ENCODE data around the gene NEU2.

Gene NEU2

DNA sequence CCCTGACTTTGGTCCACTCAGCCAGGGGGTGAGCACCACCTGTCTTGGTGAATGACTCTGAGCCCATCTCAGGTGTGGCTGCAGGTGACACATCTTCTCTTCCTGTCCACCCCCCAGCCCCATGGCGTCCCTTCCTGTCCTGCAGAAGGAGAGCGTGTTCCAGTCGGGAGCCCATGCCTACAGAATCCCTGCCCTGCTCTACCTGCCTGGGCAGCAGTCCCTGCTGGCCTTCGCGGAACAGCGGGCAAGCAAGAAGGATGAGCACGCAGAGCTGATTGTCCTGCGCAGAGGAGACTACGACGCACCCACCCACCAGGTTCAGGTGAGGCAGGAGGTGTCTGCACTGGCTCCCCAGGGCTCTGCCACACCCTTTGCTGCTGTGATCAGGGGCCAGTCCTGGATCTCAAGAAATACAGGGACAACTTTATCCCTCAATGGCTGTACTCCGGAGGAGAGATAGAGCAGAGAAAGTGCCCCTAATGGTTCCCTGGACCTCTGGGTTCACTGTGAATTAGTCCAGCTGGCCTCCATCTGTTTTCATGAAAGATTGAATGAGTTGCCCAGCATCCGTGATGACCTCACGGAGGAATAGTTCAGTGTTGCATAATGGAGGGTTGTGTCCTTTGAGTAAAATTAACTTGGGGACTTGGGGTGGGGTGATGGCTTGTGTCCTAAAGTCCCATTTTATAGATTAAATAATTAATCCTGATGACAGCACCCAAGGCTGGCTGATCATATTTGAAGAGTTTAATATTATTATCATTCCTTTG lies at the start of gene NEU2:
NEU2 (plus strand) TSS at position 122 of the 770 bp plus-strand sequence; CDS start at position 122, 0 bp downstream.
- DNase-seq (ENCODE audit: low read depth, low spot score): no peak

DNA sequence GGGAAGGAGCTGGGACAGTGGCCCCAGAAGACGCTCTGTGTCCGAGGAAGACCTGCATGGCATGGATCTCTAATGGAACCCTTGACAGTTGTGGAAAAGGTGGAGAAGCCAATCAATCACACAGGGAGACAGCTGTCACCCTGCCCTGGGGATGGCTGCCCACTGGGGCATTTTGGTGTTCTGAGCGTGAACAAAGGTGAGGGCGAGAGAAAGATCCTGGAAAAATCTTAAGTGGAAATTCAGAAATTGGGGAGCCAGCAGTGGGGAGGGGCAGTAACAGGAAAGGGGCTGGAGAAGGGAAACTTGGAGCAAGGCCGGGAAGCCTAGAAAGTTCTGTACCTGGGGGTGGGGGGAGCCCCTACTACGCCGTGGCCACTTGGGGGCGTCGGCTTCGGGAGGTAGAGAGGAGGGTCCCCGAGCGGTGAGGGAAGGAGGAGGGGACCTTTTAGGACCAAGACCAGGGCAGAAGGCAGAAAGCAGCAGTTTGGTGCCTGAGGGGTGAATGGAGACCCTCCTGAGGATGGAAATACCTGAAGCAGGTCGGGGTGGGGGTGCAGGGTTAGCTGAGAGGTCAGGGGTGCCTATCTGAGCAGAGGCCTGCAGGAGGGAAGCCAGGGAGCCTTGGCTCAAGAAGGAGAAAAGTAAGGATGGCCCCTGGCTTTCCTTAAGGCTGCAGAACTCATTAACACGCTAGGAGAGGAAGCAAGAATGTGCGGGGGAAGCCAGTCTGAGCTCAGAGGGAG lies 49.4 kb upstream of the NEU2 start:
- DNase-seq (ENCODE audit: low read depth, low spot score): no peak

DNA sequence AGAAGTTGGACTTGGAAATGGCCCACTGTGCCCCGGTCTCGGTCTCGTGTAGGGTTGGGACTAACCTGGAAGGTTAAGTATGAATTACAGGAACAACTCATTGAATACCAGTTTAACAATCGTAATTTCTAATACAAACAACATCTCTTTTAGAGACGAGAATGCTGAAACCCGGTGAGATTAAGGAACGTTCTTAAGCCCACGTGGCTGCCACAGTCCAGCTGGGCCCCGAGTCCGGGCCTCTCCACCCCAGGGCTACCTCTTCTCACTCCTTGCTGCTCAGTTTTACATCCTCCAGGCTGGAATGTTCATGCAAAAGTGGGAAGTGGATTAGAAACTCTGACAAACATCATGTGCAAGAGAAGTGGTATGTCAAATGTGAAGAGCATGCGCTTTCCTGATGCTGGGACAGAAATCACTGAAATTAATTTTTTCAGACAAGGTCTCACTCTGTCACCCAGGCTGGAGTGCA lies 48.8 kb upstream of the NEU2 start:
- no peak for DNase-seq (ENCODE audit: low read depth, low spot score)

DNA sequence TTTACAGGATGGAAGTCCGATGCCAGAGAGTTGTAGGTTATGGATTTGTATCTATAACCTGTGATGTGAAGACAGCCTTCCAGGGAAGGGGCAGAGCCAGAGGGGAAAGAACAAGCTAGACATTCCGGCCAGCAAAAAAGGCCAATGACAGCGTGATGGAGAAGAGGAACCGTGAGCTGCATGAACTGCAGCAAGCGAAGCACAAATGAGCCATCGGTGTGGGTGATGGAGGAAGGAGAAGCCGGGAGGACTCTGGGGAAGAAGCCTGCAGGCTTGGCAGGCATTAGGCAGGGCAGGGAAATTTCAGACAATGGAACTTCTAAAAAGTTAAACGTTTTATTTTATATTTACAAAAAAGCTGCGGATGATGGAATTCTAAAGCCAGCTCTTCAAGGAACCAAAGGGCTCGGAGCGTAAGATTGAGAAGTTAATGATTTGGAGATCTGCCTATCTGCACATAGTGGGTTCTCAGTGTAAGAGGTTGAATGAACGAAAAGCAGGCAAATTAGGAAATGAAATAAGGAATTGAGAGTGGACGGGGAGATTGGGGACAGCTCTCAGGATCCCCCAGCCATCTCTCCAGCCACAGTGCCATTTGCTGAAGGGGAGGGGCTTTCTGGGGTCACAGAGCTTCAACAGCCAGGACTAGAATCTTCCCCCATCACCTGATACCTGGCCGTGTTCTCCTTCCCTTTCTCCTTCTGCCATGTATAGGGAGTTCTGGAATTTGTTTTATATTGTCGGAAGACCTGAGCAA lies 47.8 kb upstream of the NEU2 start:
- no peak for DNase-seq (ENCODE audit: low read depth, low spot score)

DNA sequence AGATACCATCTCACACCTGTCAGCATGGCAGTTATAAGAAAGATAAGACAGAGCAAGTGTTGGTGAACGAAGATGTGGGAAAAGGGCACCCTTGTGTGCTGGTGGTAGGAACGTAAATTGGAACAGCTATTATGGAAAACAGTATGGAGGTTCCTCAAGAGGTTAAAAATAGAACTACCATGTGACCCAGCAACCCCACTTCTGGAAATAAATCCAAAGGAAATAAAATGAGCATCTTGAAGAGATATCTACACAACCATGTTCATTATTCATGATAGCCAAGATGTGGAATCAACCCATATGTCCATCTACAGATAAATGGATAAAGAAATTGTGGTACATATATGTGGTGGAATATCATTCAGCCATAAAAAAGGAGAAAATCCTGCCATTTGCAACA lies 46.3 kb upstream of the NEU2 start:
- no peak for DNase-seq (ENCODE audit: low read depth, low spot score)

DNA sequence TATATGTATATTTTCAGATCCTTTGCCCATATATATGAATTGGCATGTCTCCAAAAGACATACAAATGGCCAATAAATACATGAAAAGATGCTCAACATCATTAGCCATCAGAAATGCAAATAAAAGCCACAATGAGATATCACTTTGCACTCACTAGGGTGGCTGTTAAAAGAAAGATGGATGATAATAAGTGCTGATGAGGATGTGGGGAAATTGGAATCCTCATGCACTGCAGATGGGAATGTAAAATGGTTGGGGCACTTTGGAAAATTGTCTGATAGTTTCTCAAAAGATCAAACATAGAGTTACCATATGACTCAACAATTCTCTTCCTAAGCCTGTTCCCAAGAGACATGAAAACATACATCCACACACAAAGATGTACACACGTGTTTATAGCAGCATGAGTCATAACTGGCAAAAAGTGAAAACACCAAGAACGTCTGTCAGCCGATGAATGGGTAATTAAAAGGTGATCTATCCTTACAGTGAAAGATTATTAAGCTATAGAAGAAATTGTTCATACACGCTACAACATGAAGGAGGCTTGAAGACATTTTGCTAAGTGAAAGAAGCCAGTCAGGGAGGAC lies 39.1 kb upstream of the NEU2 start:
- DNase-seq (ENCODE audit: low read depth, low spot score): no peak

DNA sequence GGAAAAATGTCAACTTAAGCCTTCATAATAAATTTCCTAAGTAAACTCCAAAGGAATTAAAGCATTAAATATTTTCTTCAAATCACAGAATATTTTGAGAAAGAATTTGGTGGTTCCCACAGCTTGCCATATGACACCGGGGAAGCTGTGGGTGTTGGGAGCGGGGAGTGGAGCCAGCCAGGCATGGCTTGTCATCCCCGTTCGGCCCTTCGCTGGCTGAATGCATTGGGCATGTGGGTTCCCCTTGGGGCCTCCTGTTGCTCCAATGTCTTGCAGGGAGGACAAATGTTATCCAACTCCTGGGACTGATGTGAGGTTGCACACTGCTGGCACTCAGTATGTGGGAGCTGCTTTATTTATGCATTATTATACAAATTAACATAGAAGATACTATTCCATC lies 38.0 kb upstream of the NEU2 start:
- no peak for DNase-seq (ENCODE audit: low read depth, low spot score)

DNA sequence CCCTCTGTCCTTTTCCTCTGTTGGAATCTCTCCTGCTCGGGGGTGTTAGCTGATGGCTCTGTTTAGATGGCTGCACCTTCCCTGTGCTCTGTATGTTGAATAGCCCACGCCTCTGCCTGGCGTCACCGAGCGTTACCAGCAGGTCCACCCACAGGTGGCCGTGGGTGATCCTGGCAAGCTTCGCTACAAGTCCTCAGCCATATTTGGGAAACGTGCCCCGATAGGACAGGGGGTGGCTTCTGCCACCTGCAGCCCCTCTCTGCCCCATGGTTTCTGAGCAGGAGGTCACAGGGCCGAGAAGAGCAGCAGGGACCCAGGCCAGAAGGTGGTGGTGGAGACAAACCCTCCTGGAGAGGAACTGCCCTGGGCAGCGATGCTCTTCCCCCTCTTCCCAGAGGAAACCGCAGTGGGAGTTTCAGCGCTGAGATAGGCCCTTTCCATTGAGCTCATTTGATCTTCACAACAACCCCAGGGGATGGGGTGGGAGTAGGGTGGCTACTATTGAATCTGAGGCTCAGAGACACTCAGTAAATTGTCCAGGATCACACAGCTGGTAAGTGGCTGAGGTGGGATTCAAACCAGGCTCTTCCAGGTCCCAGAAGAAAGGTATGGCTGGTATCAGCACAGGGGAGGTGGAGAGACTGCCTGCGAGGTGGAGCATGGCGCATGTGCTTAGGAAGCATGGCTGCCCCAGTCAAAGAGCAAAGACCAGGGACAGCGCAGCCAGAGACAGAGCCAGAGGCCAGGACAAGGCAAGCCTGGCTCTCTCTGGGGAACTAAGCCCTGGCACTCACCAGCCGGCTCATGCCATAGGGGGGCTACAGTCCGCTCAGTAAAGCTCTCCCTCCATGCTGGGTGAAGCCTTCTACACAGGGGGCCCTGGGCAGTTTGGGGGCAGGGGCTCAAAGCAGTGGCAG lies 34.5 kb upstream of the NEU2 start:
- no peak for DNase-seq (ENCODE audit: low read depth, low spot score)

DNA sequence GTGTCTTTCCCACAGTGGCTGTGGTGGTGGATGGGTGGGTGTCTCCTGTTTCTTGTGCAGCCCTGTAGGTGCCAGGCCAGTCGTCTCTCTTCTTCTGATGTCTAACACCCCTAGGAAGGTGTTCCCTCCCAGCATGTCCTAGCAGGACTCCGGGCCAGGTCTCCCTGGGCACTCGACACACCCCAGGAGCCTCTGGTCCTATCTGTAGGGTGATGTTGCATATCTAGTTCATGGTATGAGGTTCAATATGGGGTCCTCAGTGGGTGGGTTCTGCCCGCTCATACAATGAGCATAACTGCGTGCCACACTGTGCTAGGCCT lies 33.8 kb upstream of the NEU2 start:
- DNase-seq (ENCODE audit: low read depth, low spot score): no peak

DNA sequence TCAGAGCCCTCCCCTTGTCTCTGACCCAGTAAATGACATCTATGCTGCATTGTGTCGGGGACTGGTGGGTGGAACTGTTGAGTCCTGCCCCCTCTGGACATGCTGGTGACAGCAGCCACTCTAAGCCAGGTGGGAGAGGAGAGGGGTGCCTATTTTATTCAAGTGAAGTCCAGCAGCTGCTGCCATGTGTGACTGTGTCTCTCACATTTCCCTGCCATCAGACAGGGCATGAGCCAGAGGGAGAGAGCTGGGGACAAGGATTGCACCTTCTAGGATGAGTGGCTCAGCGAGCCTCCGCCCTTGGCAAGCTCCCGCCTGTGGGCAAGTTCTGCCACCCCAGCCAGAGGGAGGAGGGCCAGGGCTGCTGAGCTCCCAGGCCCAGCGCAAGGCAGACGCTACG lies 33.1 kb upstream of the NEU2 start:
- DNase-seq (ENCODE audit: low read depth, low spot score): no peak

DNA sequence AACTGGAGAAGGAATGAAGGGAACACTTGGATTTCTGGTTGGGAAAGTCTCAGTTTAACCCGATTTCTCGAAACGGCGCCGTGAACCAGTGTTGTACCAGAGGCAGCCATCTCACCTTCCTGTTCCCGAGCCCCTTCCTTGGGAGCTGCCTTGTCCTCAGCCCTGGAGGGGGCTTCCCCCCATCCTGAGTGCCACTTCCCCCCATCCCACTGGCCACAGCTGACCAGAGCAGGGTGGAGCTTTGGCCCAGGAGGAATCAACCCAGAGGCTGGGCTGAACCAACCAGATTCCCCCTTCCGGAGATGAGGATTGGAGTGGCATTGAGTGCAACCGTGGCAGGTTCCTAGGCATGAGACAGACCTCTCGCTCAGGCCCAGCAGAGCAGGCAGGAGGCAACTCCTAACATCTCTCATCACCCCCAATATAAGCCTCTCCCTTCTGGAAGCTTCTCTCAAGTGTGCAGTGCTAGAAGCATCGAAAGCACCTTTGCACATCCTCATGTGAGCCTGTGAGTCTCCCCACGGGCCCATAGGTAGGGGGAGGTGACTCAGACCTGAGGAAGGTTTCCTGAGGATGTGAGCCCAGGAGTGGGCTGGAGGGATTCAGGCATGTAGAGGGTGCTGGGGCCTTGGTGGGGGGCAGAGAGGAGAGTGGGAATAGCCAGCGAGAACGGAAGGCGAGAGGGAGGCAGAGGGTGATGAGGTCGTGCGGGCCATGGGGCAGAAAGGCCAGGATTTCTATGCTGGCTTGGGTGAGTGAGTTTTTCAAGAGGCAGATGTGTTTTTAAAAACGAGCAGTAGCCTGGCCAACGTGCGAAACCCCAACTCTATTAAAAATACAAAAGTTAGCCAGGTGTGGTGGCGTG lies 31.4 kb upstream of the NEU2 start:
- no peak for DNase-seq (ENCODE audit: low read depth, low spot score)

DNA sequence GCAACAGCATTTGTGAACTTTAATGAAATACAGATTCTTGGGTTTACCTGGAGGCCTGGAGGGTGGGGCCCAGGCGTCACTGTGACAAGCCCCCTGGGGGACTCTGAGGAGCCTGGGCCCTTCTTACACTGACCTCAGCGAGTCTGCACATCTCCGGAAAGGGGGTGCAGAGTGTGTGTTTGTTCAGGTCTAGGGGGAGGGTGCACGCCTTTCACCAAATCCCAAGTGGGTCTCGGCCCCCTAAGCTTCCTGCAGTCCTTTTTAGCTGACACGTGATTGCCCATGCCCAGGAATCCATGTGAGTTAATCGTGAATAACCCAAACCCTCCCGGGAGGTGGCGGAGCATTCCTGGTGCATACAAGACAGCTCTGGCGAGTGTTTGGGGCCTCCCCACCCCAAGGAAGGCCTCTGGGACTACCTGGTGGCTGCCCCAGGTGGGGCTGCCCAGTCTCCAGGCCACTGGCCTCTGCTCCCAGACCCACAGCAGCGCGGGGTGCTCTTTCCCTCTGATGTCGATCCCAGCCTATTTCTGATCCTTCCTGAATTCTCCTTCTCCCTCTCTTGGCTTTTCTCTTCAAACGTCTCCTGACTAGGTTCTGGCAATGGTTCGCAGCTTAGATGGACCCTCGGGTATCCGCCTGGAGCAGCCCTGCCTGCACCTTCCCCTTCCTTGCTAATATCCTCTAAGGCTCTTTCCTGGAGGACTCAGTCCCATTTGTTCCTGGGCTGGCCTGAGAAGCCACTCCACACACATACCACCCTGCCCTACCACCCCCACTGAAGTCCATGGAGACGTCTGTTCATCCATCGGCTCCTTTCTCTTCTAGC lies 29.4 kb upstream of the NEU2 start:
- no peak for DNase-seq (ENCODE audit: low read depth, low spot score)

DNA sequence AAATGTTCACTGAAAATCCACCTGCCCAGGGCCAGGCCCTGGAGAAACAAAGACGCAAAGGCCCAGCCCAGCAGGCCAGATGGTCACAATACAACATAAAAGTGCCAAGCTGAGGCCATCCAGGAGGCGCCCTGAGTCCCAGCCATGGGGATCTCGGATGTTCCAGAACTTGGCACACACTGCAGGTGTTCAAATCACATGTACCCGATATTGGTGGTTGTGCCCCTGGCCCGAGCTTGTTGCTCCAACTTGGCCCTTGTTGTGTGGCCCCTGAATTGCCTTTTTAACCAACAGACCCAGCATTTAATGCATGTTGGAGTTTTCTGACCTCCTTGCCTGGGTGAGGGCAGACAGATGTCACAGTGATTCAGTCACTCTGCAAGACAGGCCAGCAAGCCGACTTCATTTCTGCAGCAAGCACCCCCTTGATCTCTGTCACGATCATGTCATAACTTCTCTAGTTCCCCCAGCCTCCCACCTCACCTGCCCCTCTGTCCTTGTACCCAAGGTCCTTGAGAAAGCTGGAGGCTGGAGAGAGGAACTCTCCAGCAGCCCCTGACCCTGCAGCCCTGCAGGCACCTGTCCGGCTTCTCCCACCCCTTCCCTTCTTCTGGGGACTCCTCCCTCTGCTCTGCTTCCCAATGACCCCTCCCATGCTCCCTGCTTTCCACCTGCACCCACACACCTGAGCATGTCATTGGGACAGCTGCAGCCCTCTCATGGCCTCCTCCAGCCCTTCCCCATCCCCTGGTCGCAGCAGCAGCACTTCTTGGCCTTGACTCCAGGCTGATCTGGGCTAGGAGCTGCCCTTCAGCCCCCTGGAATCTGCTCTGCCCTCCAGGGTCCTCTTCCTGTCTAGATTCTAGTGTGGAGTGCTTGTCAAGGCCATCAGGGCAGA lies 28.6 kb upstream of the NEU2 start:
- DNase-seq (ENCODE audit: low read depth, low spot score): no peak

DNA sequence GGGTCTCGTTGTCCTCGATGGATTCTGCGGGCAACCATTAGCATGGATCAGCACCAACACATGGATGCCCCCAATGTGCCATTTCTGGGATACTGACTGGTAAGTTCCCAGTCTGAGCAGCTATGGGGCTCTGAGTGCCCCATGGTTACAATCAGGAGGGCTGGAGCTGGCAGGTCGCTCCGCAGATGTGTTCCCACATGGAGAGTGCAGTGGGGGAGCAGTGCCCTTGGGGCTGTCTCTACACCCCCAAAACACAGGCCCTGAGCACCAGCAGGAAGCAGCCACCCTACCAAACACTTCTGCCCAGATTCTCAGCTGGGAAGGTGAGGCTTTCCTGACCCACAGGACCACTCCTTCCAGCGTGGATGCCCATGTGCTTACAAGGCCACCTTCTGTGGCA lies 27.4 kb upstream of the NEU2 start:
- no peak for DNase-seq (ENCODE audit: low read depth, low spot score)

DNA sequence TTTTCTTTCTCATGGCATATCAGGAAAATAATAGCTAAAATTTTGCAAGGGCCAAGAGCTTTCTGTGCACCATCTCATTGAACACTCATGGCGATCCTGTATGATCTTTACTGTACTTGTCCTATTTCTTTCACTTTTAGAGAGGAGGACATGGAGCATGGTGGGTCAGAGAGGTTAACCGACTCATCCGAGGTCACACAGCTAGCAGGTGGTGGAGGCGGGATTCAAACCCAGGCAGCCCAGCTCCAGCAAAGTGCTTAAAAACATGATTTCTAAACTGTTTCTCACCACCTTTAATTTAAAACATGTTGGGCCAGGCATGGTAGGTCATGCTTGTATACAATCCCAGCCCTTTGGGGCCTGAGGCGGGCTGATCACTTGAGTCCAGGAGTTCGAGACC lies 25.8 kb upstream of the NEU2 start:
- DNase-seq (ENCODE audit: low read depth, low spot score): no peak

DNA sequence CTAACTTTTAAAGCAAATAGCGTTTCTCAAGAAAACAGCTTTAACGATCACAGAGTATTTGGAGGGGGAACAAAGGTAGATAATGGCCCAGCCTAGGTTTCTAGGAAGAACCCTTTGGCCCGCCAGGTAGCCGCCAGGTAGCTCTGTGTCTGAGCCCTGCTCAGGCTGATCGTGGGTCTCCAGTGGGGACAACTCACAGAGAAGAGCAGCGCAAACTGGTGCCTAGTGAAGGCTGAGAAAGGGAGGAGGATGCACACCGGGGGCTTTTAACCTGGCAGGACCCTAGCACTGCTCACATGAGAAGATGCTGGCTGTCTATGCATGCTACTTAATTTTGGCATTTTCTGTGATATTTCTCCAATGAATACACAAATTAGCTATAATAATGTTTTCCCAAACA lies 25.2 kb upstream of the NEU2 start:
- no peak for DNase-seq (ENCODE audit: low read depth, low spot score)

DNA sequence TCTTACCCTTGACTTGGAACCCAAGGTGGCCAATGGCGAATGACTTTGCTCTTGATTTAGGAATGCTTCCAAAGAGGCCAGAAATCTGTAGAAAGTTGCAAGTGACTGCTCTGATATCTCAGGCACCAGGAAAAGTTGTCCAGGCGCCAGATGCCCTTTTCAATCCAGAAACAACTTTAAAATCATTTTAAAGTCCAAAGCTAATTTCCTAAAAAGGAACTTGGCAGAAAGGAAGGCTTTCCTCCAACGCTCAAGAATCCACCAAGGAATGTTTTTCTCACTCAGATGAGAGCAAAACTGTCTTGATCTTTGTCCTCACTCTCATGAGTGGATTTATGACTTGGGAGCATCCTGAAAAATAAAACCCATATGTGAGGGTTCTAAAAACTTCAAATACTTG lies 24.7 kb upstream of the NEU2 start:
- DNase-seq (ENCODE audit: low read depth, low spot score): no peak

DNA sequence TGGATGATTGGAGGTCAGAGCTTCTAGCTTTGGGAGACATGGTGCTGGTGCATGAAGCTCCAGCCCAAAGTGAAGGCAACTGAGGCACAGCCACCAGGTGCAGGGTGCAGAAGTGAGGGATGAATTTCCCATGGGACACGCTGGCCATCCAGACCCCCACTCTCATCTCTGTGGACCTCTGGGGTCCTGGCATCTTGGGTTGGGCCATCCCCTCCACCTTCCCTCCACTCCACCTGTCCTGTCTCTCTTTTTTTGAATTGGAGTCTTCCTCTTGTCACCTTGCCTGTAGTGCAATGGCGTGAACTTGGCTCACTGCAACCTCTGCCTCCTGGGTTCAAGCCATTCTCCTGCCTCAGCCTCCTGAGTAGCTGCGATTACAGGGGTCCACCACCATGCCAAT lies 22.8 kb upstream of the NEU2 start:
- DNase-seq (ENCODE audit: low read depth, low spot score): no peak
